ENCODE data around the gene STIM2.
"Not testable (repeated sequence)": the region's sequence is repeated elsewhere in the genome, so short reads cannot be mapped to it uniquely, and the experiment has no call there.

STIM2 gene

DNA sequence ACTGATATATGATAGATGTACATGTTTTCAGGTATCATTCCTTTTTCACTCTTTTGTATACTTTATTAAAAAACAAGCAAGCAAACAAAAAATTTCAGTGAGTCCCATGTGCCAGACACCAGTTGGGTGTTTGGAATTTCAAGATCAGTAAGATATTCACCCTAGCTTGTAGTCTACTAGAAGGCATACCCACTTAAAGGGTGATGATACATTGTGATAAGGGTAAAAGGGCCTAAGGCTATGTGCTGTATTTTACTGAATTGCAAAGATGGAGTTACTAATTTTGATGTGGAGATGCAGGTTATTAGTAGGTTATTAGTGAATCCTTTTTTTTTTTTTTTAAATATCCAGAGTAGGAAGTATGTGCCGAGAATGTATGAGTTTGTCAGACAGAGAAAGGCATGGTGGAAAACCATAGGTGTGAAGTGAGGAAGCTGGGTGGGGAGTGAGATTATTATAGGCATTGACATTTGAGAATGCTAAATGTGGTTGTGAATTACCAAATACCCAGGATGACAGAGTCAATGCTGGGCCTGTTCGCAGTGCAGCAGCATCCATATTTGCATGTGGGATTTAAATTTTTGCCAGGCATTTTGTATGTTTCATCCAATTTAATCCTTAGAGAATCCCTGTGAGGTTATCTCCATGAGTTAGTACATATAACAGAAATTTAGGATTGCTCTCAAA, 10.1 kb downstream of the STIM2 start:
- DNase-seq, result no peak

DNA sequence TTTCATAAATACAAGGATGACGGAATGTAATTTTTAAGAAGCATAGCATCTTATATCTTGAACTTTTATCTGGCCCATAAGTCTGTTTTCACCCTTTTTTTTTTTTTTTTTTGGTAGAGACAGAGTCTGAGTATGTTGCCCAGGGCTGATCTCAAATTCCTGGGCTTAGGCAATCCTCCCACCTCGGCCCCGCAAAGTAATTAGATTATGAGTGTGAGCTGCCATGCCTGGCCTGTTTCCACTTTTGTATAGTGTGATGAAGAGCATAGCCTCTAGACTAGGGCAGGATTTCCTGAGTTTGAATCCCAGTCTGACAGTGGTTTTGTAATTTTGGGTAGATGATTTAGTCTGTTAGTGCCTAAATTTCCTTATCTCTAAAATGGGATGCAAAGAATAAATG, 11.0 kb downstream of the STIM2 start:
- DNase-seq, result no peak

DNA sequence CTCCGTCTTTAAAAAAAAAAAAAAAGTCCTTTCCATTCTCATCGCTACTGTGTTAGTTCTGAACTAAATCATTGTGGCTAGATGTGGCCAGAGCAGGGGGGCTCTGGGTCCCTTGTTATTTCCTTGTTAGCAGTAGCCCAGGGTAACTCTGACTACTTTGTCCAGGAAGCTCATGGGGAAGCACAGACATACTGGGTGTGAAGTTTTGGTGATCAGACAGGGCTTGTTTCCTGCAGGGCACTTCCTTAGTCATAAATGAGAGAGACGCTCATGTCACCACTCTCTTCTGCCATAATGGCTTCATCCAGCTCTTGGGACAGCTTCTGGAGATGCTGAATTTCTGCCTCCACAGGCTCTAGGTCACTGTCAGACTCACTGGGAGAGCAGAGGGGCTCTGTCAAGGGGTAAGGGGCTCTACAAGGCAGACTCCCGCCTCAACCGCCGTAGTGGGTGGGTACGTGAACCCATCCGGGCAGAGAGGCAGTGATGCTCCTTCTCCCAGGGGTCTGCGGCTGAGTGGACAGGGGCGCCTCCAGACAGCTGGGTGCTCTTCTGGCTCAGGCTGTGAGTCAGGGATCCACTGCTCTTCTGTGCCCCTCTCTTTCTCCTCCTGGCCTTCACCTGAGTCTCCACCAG, 12.9 kb downstream of the STIM2 start:
- peak; percentile 88 for DNase-seq

DNA sequence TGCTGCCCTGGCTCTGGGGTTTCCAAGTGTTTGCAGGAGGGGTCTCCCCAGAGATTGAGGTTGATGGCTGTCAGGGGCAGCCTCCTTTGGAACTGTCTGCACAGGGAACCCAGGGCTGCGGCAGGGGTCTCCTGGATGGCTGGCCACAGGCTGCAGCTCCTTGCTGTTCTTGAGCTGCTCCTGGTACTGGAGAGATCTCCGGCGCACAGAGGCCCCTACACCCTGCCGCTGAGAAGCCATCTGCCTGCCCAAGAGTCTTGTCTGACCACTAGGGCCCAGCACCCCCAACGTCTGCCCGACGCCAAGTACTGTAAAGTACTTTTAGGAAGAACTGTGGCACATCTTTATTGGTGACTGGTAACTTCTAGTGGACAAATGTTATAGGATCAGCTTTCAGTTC, 13.5 kb downstream of the STIM2 start:
- no peak for DNase-seq

DNA sequence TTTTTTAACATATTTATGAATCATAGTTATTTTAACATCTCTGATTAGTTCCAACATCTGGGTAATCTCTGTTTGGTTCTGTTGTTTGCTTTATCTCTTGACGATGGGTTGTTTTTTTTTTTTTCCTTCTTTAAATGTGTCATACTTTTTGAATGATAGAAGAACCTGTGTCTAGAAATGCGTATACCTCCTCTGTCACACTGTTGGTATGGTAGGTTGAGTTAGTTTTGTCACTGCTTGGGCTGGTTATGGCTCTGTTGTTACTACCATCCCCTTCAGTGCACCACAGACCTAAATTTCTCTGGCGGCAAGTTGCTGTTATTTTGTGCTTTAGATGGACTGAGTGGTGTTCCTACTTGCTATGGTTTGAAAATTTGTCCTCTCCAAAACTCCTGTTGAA, 16.8 kb downstream of the STIM2 start:
- no peak for DNase-seq

DNA sequence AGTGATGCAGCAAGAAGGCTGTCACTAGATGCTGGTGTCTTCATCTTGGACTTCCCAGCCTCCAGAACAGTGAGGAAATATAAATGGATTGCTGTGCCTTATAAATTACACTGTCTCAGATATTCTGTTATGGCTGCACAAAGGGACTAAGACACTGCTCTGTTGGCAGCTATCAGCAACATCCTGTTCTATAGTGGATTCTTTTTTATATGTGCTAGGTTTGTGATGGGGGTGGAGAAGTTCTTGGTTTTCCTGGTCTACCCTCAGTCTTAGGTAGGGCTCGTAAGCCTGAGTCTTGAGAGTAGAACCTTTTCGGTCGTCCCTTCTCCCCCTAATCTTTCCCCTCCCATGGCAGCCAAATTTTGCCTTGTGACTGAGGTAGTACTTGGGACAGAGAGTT, 17.3 kb downstream of the STIM2 start:
- DNase-seq, result no peak

DNA sequence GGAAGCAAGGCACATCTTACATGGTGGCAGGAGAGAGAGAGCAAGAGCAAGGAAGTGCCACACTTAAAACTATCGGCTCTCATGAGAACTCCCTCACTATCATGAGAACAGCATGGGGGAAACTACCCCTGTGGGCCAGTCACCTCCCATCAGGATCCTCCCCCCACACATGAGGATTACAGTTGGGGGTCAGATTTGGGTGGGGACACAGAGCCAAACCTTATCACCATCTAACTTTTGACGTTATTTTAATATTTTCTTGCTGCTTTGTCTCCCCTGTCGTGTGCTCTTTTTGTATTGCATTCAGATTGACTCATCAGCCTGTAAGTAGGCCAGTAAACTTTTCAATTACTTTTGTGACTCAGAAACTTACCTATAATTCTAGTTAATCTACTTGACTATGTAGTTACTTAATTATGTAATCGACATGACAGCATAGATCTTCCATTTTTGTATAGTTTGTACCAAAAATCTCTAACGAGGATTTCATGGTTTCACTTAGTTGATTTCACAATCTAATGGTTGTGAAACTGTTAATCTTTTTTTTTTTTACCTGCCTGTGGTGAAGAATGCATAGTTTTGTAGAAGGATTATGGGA, 18.3 kb downstream of the STIM2 start:
- DNase-seq, result peak; percentile 48

DNA sequence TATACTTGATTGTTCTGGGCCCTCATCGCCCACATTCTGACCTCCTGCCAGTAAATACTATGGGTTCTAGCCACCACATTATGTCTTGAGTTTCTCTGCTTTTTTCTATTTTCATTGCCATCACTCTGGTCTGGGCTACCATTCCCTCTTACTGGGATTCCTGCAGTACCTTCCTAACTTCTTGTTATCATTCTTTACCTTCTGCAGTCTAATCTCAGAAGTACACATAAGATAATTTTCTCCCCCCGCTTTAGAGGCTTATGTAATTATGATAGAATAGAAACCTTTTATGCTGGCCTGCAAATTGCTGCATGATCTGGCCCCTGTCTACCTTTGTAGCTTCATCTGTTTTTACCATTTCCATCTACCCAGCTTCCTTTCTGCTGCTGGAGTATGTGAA, 19.2 kb downstream of the STIM2 start:
- DNase-seq, result no peak

DNA sequence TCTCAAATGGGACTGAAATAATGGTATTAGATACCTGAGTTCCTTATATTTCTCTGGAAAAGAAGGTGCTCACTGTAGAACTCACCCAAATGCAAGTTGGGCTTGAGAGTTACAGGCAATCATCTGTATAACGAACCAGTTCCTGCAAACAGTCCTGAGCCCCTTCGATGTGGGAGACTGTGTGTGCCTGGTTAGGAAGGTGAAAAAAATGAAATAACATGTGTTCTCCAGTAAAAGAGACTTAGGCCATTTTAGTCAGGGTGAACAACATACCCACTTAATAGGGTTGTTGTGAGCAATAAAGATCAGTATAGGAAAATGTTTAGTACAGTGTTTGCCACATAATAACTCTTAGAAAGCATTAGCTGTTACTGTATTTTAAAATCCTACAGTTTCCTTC, 23.4 kb downstream of the STIM2 start:
- DNase-seq, result no peak

DNA sequence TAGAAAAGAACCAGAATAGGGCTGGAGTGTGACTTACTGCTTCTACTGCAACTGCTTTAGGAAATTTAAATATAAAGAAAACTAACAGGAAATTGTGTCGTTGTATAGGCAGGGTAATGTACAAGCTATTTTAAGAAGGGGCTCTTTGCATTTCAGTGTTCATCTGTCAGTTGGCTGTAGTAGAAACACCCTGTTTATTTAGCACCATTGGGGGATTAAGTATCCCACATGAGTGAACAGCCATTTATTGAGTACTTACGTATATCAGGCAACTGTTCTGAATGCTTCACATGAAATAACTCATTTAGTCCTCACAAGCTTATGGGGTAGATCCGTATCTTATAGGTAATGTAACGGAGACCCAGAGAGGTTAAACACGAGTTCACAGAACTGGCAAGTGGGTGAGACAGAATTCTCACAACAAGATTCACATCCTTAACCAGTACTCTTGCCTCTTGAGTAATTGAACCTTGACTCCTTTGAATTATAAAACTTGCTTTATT, 23.9 kb downstream of the STIM2 start:
- peak; percentile 68 for DNase-seq

DNA sequence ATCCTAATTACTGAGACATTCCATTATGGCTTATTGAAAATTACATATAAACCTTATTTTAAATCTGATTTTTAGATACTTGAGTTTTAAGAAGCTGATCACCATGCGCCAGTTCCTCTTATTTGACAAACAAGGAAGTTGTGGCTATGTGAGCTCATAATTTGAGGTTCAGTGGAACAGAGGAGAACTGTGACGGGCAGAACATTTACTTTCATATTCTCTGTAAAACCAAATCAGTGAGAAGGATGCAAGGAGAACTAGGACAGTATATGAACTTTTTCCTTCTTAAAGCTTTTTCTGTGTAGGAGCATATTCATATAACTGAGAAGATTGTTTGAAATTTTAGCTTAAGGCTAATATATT, 25.3 kb downstream of the STIM2 start:
- DNase-seq, result peak; percentile 74

DNA sequence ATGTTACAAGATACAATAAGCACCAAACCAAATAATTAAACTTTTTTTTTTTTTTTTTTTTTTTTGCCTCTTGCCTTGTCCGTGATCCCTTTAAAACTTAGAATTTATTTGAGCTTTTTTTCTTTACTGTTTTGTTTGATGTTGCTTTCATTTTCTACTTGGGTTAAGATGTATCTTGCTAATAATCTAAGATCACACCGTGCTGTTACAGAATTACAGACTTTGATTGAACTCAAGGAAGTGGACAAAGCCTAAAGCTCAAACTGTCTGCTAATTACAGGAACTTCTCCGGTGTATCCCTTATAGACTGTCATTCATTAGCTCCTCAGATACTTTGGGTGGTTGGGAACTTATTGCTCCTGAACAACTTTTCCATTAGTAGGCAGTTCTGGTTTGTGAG, 26.5 kb downstream of the STIM2 start:
- no peak for DNase-seq

DNA sequence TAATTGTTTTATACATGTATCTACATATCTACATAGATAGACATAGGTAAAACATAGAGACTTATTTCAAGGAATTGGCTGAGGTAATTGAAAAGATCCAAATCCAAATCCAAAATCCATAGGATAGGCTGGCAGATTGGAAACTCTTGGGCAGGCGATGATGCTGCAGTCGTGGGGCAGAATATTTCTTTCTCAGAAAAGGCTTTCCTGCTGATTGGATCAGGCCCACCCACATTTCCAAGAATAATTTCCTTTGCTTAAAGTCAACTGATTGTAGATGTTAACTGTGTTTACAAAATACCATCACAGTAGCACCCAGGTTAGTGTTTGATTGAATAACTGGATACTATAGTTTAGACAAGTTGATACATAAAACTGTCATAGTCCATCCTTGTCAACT, 27.2 kb downstream of the STIM2 start:
- DNase-seq, result no peak

DNA sequence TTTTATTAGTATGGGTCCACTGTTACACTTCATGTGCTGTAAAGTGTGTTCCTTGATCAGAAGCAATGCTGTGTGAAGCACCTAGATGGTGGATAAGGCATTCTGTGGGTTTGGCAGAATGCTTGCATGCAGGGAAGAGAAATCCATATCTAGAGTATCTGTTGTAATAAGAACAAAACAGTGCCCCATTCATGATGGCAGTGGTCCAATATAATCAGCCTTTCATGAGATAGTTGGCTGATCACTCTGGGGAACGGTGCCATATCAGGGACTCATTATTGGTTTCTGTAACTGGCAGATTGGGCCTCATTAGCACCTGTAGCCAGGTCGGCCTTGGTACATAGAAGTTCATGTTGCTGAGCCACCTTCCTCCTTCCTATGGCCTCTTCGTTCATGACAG, 28.7 kb downstream of the STIM2 start:
- no peak for DNase-seq

DNA sequence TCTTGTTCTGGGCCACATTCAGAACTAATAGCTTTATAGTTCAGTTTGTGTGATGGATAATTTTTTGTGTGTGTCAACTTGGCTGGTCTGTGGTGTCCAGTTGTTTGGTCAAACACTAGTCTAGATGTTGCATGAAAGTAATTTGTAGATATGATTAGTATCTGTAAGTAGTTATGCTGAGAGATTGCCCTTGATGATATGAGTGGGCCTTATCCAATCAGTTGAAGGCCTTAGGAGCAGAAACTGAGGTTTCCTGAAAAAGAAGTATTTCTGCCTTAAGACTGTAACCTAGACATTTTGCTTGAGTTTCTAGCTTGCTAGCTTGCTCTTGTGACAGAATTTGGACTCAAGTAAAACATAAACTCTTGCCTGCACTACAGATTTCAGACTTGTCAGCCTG, 30.4 kb downstream of the STIM2 start:
- no peak for DNase-seq

DNA sequence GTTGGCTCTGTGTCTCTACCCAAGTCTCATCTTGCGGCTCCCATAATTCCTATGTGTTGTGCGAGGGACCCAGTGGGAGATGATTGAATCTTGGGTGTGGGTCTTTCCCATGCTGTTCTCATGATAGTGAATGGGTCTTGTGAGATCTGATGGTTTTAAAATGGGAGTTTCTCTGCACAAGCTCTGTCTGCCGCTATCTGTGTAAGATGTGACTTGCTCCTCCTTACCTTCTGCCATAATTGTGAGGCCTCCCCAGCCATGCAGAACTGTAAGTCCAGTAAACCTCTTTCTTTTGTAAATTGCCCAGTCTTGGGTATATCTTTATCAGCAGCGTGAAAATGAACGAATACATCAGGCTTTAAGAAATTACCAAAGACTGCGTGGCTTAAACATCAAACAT, 31.2 kb downstream of the STIM2 start:
- no peak for DNase-seq

DNA sequence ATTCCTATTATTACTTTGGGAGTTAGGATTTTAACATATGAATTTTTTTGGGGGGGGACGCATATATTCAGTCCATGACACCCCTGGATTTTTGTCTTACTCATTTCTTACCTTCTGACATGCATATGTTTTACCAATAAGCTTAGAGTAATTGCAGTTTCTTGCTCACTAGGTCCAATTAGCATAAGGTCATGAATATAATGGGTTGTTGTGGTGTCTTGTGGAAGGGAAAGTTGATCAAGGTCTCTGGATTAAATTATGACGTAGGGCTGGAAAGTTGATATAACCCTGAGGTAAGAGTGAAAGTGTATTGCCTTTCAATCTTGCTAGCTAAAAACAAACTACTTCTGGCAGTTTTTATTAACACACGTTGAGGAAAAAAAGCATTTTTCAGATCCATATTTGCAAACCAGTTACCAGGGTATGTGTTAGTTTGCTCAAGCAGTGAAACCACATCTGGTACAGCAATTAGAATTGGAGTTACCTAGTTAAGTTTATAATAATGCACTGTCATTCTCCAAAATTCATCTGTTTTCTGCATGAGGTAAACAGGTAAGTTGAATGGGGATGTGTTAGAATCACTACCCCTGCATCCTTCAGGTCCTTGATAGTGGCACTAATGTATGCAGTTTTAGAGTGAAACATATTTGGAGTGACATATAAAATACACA, 32.0 kb downstream of the STIM2 start:
- no peak for DNase-seq

DNA sequence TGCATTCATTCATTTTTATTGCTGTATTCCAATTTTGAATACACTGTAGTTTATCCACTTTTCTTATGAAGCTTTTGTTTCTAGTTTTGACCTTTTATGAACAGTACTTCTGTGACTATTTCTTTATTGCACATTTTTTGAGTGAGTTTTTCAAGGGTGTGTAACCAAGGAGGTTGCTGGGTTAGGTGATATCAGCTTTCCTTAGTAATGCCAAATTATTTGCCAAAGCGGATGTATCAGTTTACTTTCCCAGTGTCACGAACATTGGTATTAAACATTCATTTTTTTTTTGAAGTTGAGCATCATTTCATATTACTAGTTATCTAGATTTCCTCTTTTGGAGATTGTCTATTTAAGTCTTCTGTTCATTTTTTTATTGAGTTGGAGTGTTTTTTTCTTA, 32.9 kb downstream of the STIM2 start:
- DNase-seq, result no peak

DNA sequence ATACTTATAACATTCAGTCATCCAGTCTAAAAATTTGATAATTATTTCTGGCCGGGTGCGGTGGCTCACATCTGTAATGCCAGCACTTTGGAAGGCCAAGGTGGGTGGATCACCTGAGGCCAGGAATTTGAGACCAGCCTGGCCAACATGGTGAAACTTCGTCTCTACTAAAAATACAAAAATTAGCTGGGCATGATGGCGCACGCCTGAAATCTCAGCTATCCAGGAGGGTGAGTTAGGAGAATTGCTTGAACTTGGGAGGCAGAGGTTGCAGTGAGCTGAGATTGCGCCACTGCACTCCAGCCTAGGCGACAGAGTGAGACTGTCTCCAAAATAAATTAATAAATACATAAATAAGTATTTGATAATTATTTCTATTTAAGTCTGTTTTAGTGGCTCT, 34.2 kb downstream of the STIM2 start:
- DNase-seq, result not testable (repeated sequence)

DNA sequence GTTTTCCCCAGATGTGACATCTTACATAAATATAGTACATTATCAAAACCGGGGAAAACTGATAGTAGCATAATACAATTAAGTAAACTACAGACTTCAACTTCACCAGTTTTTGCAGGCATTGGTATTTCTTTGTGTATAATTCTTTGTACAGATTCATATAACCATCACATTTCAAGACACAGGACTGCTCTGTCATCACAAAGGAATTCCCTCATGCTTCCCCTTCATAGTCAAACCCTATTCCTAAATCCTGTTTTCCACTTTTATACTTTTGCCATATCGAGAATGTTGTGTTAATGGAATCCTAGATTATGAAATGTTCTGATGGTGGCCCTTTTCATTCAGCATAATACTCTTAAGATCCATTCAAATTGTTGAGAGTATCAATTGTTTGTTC, 36.0 kb downstream of the STIM2 start:
- no peak for DNase-seq

DNA sequence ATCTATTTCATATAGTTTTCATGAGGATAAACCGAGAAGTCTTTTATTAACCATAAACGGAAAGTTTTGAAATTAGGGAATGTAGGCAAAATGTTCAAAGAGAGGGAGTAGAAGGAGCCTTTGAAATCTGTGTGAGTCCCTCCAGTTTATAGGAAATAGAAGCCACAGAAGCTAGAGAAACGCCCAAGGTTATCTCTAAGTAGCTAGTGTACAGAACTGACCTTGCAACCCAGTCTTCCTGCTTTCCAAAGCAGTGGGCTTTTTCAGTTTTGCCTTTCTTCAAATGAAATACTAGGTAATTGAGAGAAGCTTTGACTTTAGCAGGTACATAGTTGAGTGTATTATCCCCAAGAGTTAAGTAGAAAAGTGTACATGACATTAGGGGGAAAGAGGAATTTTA, 39.4 kb downstream of the STIM2 start:
- DNase-seq, result no peak

DNA sequence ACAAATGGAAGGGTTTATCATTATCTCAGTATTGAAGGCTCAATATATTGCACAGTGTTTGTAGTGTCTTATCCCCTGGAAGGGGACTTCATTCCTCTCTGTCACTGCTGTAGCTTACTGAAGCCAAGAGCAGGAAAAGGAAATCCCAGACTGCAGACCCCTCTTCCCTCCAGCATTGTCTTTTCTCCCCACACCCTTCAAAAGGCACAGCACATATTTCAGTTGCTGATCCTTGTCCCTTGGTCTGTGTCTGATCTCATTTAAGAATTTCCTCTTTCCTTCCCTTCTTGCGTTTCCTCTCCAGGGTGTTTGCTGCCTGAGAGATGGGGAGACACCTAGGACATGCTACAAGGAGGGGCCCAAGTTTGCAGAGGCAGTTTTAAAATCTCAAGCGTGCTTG, 40.1 kb downstream of the STIM2 start:
- no peak for DNase-seq

DNA sequence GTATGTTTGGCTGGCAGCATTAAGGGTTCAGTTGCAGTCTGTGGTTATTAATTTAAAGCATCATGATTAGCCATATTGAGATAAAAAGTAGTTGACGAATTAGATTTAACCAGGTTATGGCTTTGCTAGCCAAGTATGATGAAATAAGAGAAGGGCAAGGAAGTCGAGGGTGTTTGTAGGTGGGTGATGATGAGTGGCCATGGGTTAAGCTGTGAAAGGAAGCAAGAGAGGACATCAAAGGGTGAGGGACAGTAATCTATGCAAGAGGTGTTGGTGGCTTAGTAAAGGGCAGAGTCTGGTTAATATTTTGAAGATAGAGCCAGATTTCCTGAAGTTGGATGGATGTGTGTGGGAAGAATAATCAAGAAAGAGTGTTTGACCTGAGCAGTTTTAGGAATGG, 44.5 kb downstream of the STIM2 start:
- no peak for DNase-seq

Measured in activated CD4-positive, alpha-beta T cell treated with anti-CD3 and anti-CD28 coated beads, Interleukin-2, Interleukin-6, amounts not matched to agents 100 ng/mL and 50 ng/mL, durations not matched to agents 16 hours and 8 hours (primary cell).